HEK293 (cell line): ENCODE measurements around the gene CPN2.

Experiments
- CTCF ChIA-PET: fragments of 350-600 bp; formaldehyde crosslinking; extraction: SDS; loops from one replicate; lab custom pipeline; 2021; ENCODE audit warnings: antibody characterized with exemption; lab: Yijun Ruan, JAX
- POLR2A ChIA-PET: fragments of 300-600 bp; formaldehyde crosslinking; extraction: SDS; loops from one replicate; lab custom pipeline; 2020; ENCODE audit warnings: antibody characterized with exemption, inconsistent platforms; lab: Yijun Ruan, JAX
- H3K27ac ChIP-seq: fragments of 200-500 bp; sonication (Bioruptor generic); 2 replicates; pipeline ENCODE4 v1.5.1; 2014; ENCODE audit warnings: low read depth, low read length, control low read depth, inconsistent platforms; ENCODE audit errors: extremely low read depth
- H3K36me3 ChIP-seq, 2 experiments: fragments of 200-500 bp in 1 of 2; sonication (Bioruptor generic) in 1 of 2; 1 replicate in 1 of 2; 2 replicates in 1 of 2; pipeline ENCODE4 v1.5.1; 2014 to 2017; ENCODE audit warnings: inconsistent platforms in 2 of 2, low read length in 2 of 2; ENCODE audit not compliant: control insufficient read depth in 2 of 2, insufficient read depth in 1 of 2
- H3K4me1 ChIP-seq: fragments of 200-500 bp; sonication (Bioruptor generic); 2 replicates; pipeline ENCODE4 v1.5.1; 2014; ENCODE audit warnings: mild to moderate bottlenecking, low read length, inconsistent platforms; ENCODE audit not compliant: control insufficient read depth, insufficient read depth
- H3K4me3 ChIP-seq: 2 replicates; pipeline ENCODE4 v1.5.1; 2011; ENCODE audit warnings: low read depth, mild to moderate bottlenecking, control low read depth, low read length, moderate library complexity
- H3K9me3 ChIP-seq: fragments of 200-500 bp; sonication (Bioruptor generic); 2 replicates; pipeline ENCODE4 v1.5.1; 2014; ENCODE audit warnings: low read depth, low read length, inconsistent platforms; ENCODE audit not compliant: control insufficient read depth, insufficient read depth
- GLIS1 ChIP-seq: fragments of 450-650 bp; formaldehyde crosslinking; IDR thresholded peaks from 2 replicates; pipeline ENCODE4 v1.5.1; 2016; ENCODE audit warnings: missing biosample characterization, missing genetic modification characterization
- HOXD13 ChIP-seq: sonication (generic); formaldehyde crosslinking; IDR thresholded peaks from 2 replicates; pipeline ENCODE4 v1.8.0; 2022; ENCODE audit warnings: missing genetic modification reagents, borderline replicate concordance
- KLF8 ChIP-seq: fragments of 450-650 bp; formaldehyde crosslinking; IDR thresholded peaks from 2 replicates; pipeline ENCODE4 v1.5.1; 2016; ENCODE audit warnings: missing biosample characterization, missing genetic modification characterization
- PRDM1 ChIP-seq: fragments of 450-650 bp; formaldehyde crosslinking; IDR thresholded peaks from 2 replicates; pipeline ENCODE4; 2016; ENCODE audit warnings: missing biosample characterization, missing genetic modification characterization
- REPIN1 ChIP-seq: fragments of 450-650 bp; formaldehyde crosslinking; IDR thresholded peaks from 2 replicates; pipeline ENCODE4 v1.5.1; 2017; ENCODE audit warnings: missing biosample characterization, missing genetic modification characterization, low read depth
- SP2 ChIP-seq: fragments of 450-650 bp; formaldehyde crosslinking; IDR thresholded peaks from 2 replicates; pipeline ENCODE4 v1.5.1; 2016; ENCODE audit warnings: missing biosample characterization, missing genetic modification characterization
- SP7 ChIP-seq: fragments of 450-650 bp; formaldehyde crosslinking; IDR thresholded peaks from 2 replicates; pipeline ENCODE4 v1.5.1; 2016; ENCODE audit warnings: missing biosample characterization, missing genetic modification characterization
- TCF7L2 ChIP-seq: IDR thresholded peaks from 2 replicates; pipeline ENCODE4 v1.6.1; 2011; ENCODE audit warnings: low read depth, mild to moderate bottlenecking, inconsistent platforms, low read length, moderate library complexity, borderline replicate concordance
- ZBTB26 ChIP-seq: fragments of 450-650 bp; formaldehyde crosslinking; optimal IDR thresholded peaks from 2 replicates; pipeline ENCODE3; 2016; ENCODE audit warnings: missing biosample characterization, mild to moderate bottlenecking, missing genetic modification characterization
- ZBTB48 ChIP-seq: fragments of 450-650 bp; formaldehyde crosslinking; IDR thresholded peaks from 2 replicates; pipeline ENCODE4 v1.5.1; 2016; ENCODE audit warnings: missing biosample characterization, missing genetic modification characterization
- ZNF155 ChIP-seq: fragments of 450-650 bp; formaldehyde crosslinking; IDR thresholded peaks from 2 replicates; pipeline ENCODE4 v1.5.1; 2016; ENCODE audit warnings: missing biosample characterization, missing genetic modification characterization
- ZNF202 ChIP-seq: fragments of 450-650 bp; formaldehyde crosslinking; IDR thresholded peaks from 2 replicates; pipeline ENCODE4 v1.5.1; 2016; ENCODE audit warnings: missing biosample characterization, missing genetic modification characterization, borderline replicate concordance
- ZNF221 ChIP-seq: fragments of 450-650 bp; formaldehyde crosslinking; IDR thresholded peaks from 2 replicates; pipeline ENCODE4 v1.5.1; 2017; ENCODE audit warnings: missing biosample characterization, missing genetic modification characterization, borderline replicate concordance
- ZNF239 ChIP-seq: fragments of 450-650 bp; formaldehyde crosslinking; IDR thresholded peaks from 2 replicates; pipeline ENCODE4 v1.5.1; 2016; ENCODE audit warnings: missing biosample characterization, missing genetic modification characterization
- ZNF324 ChIP-seq: fragments of 450-650 bp; formaldehyde crosslinking; IDR thresholded peaks from 2 replicates; pipeline ENCODE4 v1.5.1; 2016; ENCODE audit warnings: missing biosample characterization, missing genetic modification characterization
- ZNF354C ChIP-seq: fragments of 450-650 bp; formaldehyde crosslinking; IDR thresholded peaks from 2 replicates; pipeline ENCODE4 v1.5.1; 2016; ENCODE audit warnings: missing biosample characterization, missing genetic modification characterization, low read depth, borderline replicate concordance
- ZNF37A ChIP-seq: fragments of 450-650 bp; IDR thresholded peaks from 2 replicates; pipeline ENCODE4 v1.5.1; 2018; ENCODE audit warnings: missing biosample characterization, missing genetic modification characterization
- ZNF391 ChIP-seq: fragments of 450-650 bp; formaldehyde crosslinking; IDR thresholded peaks from 2 replicates; pipeline ENCODE4 v1.5.1; 2016; ENCODE audit warnings: low read depth, missing biosample characterization, missing genetic modification characterization, borderline replicate concordance
- ZNF394 ChIP-seq: fragments of 450-650 bp; formaldehyde crosslinking; IDR thresholded peaks from 2 replicates; pipeline ENCODE4 v1.5.1; 2016; ENCODE audit warnings: missing biosample characterization, missing genetic modification characterization, mild to moderate bottlenecking, moderate library complexity, borderline replicate concordance
- ZNF529 ChIP-seq: fragments of 450-650 bp; formaldehyde crosslinking; IDR thresholded peaks from 2 replicates; pipeline ENCODE4 v1.5.1; 2017; ENCODE audit warnings: missing genetic modification characterization, missing biosample characterization; ENCODE audit not compliant: insufficient replicate concordance
- ZNF544 ChIP-seq: fragments of 450-650 bp; formaldehyde crosslinking; IDR thresholded peaks from 2 replicates; pipeline ENCODE4 v1.5.0; 2017; ENCODE audit warnings: missing biosample characterization, missing genetic modification characterization
- ZNF555 ChIP-seq: fragments of 450-650 bp; formaldehyde crosslinking; conservative IDR thresholded peaks from 2 replicates; pipeline ENCODE4 v1.5.1; 2017; ENCODE audit warnings: missing biosample characterization, mild to moderate bottlenecking, missing genetic modification characterization, inconsistent platforms
- ZNF645 ChIP-seq: fragments of 450-650 bp; formaldehyde crosslinking; IDR thresholded peaks from 2 replicates; pipeline ENCODE4; 2016; ENCODE audit warnings: missing biosample characterization, missing genetic modification characterization
- ZNF654 ChIP-seq: fragments of 450-650 bp; formaldehyde crosslinking; IDR thresholded peaks from 2 replicates; pipeline ENCODE4 v1.5.1; 2016; ENCODE audit warnings: low read depth, missing biosample characterization, missing genetic modification characterization
- ZNF670 ChIP-seq: fragments of 450-650 bp; formaldehyde crosslinking; IDR thresholded peaks from 2 replicates; pipeline ENCODE4 v1.5.1; 2016; ENCODE audit warnings: missing biosample characterization, missing genetic modification characterization, low read depth
- ZNF747 ChIP-seq: fragments of 450-650 bp; formaldehyde crosslinking; IDR thresholded peaks from 2 replicates; pipeline ENCODE4 v1.5.1; 2016; ENCODE audit warnings: missing biosample characterization, missing genetic modification characterization
- ZNF768 ChIP-seq: fragments of 450-650 bp; formaldehyde crosslinking; IDR thresholded peaks from 2 replicates; pipeline ENCODE4 v1.5.1; 2018; ENCODE audit warnings: missing biosample characterization, mild to moderate bottlenecking, missing genetic modification characterization
- ZNF776 ChIP-seq: fragments of 450-650 bp; formaldehyde crosslinking; IDR thresholded peaks from 2 replicates; pipeline ENCODE4 v1.5.0; 2017; ENCODE audit warnings: missing biosample characterization, missing genetic modification characterization, borderline replicate concordance
- ZNF777 ChIP-seq: fragments of 450-650 bp; formaldehyde crosslinking; IDR thresholded peaks from 2 replicates; pipeline ENCODE4 v1.5.1; 2017; ENCODE audit warnings: missing biosample characterization, missing genetic modification characterization, borderline replicate concordance
- ZNF843 ChIP-seq: fragments of 450-650 bp; formaldehyde crosslinking; IDR thresholded peaks from 2 replicates; pipeline ENCODE4 v1.5.1; 2016; ENCODE audit warnings: missing biosample characterization, missing genetic modification characterization
- TF ChIP-seq, protein P1 (sequence below): fragments of 450-650 bp; formaldehyde crosslinking; IDR thresholded peaks from 2 replicates; pipeline ENCODE4 v1.5.0; 2017; ENCODE audit warnings: missing biosample characterization, missing genetic modification characterization, borderline replicate concordance
- TF ChIP-seq, protein P2 (sequence below): fragments of 450-650 bp; formaldehyde crosslinking; IDR thresholded peaks from 2 replicates; pipeline ENCODE4 v1.5.1; 2016; ENCODE audit warnings: missing biosample characterization, missing genetic modification characterization

The CPN2 gene

GRCh38 chr3:194397757-194398312, 46.7 kb upstream of the CPN2 start:
- ChIA-PET POLR2A (no interaction called here), CTCF (no interaction called here)
- H3K36me3 ChIP-seq: no peaks in the 10 kb centered on the region
- no peak overlapping the region for H3K4me3 ChIP-seq
- no peak overlapping the region for H3K27ac ChIP-seq
- no peaks in the 10 kb centered on the region for H3K4me1 ChIP-seq
- no peaks in the 10 kb centered on the region for H3K9me3 ChIP-seq
- 0 out of 2 replicates have a peak, but pooled peaks have one; percentile 19 for TF ChIP-seq ZNF202
- no peak for TF ChIP-seq TCF7L2

DNA sequence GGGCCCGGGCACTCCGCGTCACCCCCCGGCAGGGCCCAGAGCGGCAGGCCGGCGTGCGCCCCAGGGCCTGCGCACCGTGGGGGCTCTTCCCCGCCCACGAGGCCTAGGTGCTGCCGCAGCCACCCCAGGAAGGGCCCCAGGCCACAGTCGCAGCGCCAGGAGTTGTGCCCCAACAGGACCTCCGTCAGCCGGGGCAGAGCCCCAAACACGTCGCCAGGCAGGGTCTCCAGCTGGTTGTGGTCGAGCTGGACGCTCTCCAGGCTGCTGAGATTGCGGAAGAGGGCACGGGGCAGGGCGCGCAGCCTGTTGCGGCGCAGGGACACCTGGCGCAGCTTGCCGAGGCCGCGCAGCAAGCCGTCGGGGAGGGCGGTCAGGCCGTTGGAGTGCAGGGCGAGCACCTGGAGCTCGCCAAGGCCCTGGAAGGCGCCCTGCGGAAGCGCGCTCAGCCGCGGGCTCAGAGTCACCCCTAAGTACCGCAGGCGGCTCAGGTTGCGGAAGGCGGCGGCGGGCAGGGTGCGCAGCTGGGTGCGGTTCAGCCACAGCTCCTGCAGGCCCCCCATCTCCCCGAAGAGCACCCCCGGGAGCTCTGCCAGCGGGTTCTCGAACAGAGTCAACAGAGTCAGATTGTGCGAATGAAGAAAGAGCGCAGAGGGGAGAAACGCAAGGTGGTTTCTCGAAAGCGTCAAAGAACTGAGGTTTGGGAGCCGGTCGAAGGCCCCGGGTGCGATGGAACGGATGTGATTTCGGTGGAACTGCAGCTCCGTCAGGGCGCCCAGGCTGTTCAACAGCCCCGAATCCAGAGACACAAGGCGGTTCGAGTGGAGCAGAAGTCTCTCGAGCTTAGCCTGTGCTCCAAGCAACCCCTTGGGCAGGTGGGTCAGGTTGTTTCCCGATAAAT, 46.0 kb upstream of the CPN2 start:
- ChIA-PET CTCF (interaction anchor here (1.4 kb wide), 1 partner anchor 54 kb away, joined by 5 read pairs; no protein-coding TSS in a partner anchor), POLR2A (no interaction called here)

DNA sequence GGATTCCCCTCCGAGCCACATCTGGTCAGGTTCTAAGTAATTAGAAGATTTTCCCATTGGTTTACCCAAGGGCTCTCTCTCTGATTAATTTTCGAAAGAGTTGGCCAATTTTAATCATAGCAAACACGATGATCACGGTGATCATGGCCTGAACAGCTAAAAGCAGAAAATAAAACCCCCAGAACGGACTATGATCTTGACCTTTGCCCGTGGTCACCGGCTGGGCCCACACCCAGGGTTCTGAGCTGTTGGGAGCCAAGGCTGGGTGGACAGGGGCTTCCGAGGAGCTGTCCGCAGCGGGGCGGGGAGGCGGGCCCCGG, 45.4 kb upstream of the CPN2 start:
- Histone ChIP-seq H3K36me3 (no peaks in the 10 kb centered on the region), H3K4me3 (no peak overlapping the region), H3K9me3 (no peaks in the 10 kb centered on the region), H3K27ac (no peak overlapping the region), H3K4me1 (no peaks in the 10 kb centered on the region)
- CTCF ChIA-PET: interaction anchor here (1.4 kb wide), 1 partner anchor 53 kb away, joined by 5 read pairs; no protein-coding TSS in a partner anchor
- POLR2A ChIA-PET: no interaction called here
- TF ChIP-seq, protein P1, sequence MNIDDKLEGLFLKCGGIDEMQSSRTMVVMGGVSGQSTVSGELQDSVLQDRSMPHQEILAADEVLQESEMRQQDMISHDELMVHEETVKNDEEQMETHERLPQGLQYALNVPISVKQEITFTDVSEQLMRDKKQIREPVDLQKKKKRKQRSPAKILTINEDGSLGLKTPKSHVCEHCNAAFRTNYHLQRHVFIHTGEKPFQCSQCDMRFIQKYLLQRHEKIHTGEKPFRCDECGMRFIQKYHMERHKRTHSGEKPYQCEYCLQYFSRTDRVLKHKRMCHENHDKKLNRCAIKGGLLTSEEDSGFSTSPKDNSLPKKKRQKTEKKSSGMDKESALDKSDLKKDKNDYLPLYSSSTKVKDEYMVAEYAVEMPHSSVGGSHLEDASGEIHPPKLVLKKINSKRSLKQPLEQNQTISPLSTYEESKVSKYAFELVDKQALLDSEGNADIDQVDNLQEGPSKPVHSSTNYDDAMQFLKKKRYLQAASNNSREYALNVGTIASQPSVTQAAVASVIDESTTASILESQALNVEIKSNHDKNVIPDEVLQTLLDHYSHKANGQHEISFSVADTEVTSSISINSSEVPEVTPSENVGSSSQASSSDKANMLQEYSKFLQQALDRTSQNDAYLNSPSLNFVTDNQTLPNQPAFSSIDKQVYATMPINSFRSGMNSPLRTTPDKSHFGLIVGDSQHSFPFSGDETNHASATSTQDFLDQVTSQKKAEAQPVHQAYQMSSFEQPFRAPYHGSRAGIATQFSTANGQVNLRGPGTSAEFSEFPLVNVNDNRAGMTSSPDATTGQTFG (tag by site-specific recombination): no peak
- TF ChIP-seq ZNF544: no peak
- no peak for TF ChIP-seq ZNF645 (tag by site-specific recombination)
- TF ChIP-seq ZNF324 (tag by site-specific recombination): no peak
- TF ChIP-seq KLF8: no peak
- TF ChIP-seq ZNF654 (tag by site-specific recombination): no peak
- TF ChIP-seq ZBTB26: no peak
- TF ChIP-seq ZNF776 (tag by site-specific recombination): no peak
- TF ChIP-seq HOXD13: no peak
- TF ChIP-seq REPIN1 (tag by site-specific recombination): no peak
- TF ChIP-seq ZNF221: no peak
- TF ChIP-seq ZNF155 (tag by site-specific recombination): no peak
- TF ChIP-seq ZNF768 (tag by site-specific recombination): no peak
- no peak for TF ChIP-seq ZNF239 (tag by site-specific recombination)
- no peak for TF ChIP-seq ZNF747

More for the DNA sequence above, 46.0 kb upstream of the CPN2 start:
- Histone ChIP-seq H3K27ac (no peak overlapping the region), H3K9me3 (no peaks in the 10 kb centered on the region), H3K4me1 (no peaks in the 10 kb centered on the region), H3K4me3 (no peak overlapping the region), H3K36me3 (no peaks in the 10 kb centered on the region)
- TF ChIP-seq ZNF670 (tag by site-specific recombination): no peak
- no peak for TF ChIP-seq SP2 (tag by site-specific recombination)
- no peak for TF ChIP-seq SP7 (tag by site-specific recombination)
- TF ChIP-seq ZNF37A: no peak
- TF ChIP-seq ZNF555 (tag by site-specific recombination): no peak
- TF ChIP-seq, protein P2, sequence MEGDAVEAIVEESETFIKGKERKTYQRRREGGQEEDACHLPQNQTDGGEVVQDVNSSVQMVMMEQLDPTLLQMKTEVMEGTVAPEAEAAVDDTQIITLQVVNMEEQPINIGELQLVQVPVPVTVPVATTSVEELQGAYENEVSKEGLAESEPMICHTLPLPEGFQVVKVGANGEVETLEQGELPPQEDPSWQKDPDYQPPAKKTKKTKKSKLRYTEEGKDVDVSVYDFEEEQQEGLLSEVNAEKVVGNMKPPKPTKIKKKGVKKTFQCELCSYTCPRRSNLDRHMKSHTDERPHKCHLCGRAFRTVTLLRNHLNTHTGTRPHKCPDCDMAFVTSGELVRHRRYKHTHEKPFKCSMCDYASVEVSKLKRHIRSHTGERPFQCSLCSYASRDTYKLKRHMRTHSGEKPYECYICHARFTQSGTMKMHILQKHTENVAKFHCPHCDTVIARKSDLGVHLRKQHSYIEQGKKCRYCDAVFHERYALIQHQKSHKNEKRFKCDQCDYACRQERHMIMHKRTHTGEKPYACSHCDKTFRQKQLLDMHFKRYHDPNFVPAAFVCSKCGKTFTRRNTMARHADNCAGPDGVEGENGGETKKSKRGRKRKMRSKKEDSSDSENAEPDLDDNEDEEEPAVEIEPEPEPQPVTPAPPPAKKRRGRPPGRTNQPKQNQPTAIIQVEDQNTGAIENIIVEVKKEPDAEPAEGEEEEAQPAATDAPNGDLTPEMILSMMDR (tag by site-specific recombination): no peak
- TF ChIP-seq PRDM1: no peak
- TF ChIP-seq ZNF843 (tag by site-specific recombination): no peak
- no peak for TF ChIP-seq ZNF777
- TF ChIP-seq ZNF391: no peak
- no peak for TF ChIP-seq GLIS1 (tag by site-specific recombination)
- TF ChIP-seq ZBTB48: no peak
- TF ChIP-seq ZNF394 (tag by site-specific recombination): no peak
- TF ChIP-seq ZNF544: no peak
- TF ChIP-seq ZNF529: no peak
- no peak for TF ChIP-seq ZNF354C (tag by site-specific recombination)
